GM23248 (cell line): ENCODE measurements around the gene SYT3. TPM values are rescaled to one million over a fixed set of nuclear protein-coding genes. Genes with fewer than 3 reads are reported as not detected.

Source experiments
- DNase-seq: peaks from one replicate; pipeline ENCODE4 v3.0.0-alpha.2; 2015
- H2AFZ ChIP-seq: fragments of 200-600 bp; sonication (generic); 2 replicates; pipeline ENCODE4 v1.6.1; 2016; ENCODE audit warnings: antibody characterized with exemption
- H3F3A ChIP-seq: fragments of 200-600 bp; sonication (generic); 2 replicates; pipeline ENCODE4 v1.6.1; 2016; ENCODE audit warnings: mild to moderate bottlenecking, antibody characterized with exemption, mixed run types; ENCODE audit not compliant: insufficient read depth
- H3K27ac ChIP-seq: fragments of 200-600 bp; sonication (generic); 2 replicates; pipeline ENCODE4 v1.5.1; 2016; ENCODE audit warnings: mild to moderate bottlenecking
- H3K27me3 ChIP-seq: fragments of 200-600 bp; sonication (generic); replicated peaks from 2 replicates; pipeline ENCODE4 v1.6.1; 2016; ENCODE audit warnings: mild to moderate bottlenecking; ENCODE audit not compliant: insufficient read depth
- H3K36me3 ChIP-seq: fragments of 200-600 bp; sonication (generic); 2 replicates; pipeline ENCODE4 v1.6.1; 2016; ENCODE audit warnings: low read depth, mild to moderate bottlenecking
- H3K4me1 ChIP-seq: fragments of 200-600 bp; sonication (generic); 2 replicates; pipeline ENCODE4 v1.6.1; 2016; ENCODE audit warnings: mild to moderate bottlenecking; ENCODE audit not compliant: insufficient read depth
- H3K4me2 ChIP-seq: fragments of 200-600 bp; sonication (generic); one replicate; pipeline ENCODE4 v1.6.1; 2016; ENCODE audit warnings: mild to moderate bottlenecking; ENCODE audit not compliant: unreplicated experiment
- H3K4me3 ChIP-seq: fragments of 200-600 bp; sonication (generic); 2 replicates; pipeline ENCODE4 v1.5.1; 2016; ENCODE audit warnings: mild to moderate bottlenecking
- H3K79me2 ChIP-seq: fragments of 200-600 bp; sonication (generic); 2 replicates; pipeline ENCODE4 v1.6.1; 2016; ENCODE audit warnings: mild to moderate bottlenecking; ENCODE audit not compliant: insufficient read depth
- H3K9ac ChIP-seq: fragments of 200-600 bp; sonication (generic); 2 replicates; pipeline ENCODE4 v1.6.1; 2016; ENCODE audit warnings: mild to moderate bottlenecking
- H3K9me2 ChIP-seq: fragments of 200-600 bp; sonication (generic); 2 replicates; pipeline ENCODE4 v1.6.1; 2016; ENCODE audit warnings: mixed run types, mild to moderate bottlenecking, moderate library complexity; ENCODE audit not compliant: insufficient read depth
- H3K9me3 ChIP-seq: fragments of 200-600 bp; sonication (generic); one replicate; pipeline ENCODE4 v1.6.1; 2017; ENCODE audit warnings: low read depth
- H4K20me1 ChIP-seq: fragments of 200-600 bp; sonication (generic); 2 replicates; pipeline ENCODE4 v1.6.0; 2016; ENCODE audit not compliant: insufficient read depth
- EZH2 ChIP-seq: fragments of 200-600 bp; sonication (generic); IDR thresholded peaks from 2 replicates; pipeline ENCODE4 v1.6.1; 2018; ENCODE audit warnings: antibody characterized with exemption, mild to moderate bottlenecking; ENCODE audit not compliant: insufficient read depth, poor library complexity, severe bottlenecking
- EZH2phosphoT487 ChIP-seq: fragments of 200-600 bp; sonication (generic); IDR thresholded peaks from 2 replicates; pipeline ENCODE4 v1.6.1; 2018; ENCODE audit warnings: antibody characterized with exemption, moderate library complexity, mild to moderate bottlenecking, low read depth; ENCODE audit not compliant: insufficient read depth
- WGBS, 2 experiments: methylation state at CpG; one replicate each; pipeline ENCODE4 v1.1.6; 2015 to 2017; ENCODE audit warnings: low lambda C conversion rate in 2 of 2, low coverage in 1 of 2; ENCODE audit errors: missing lambda C conversion rate in 2 of 2; 5-methylcytosine and 5-hydroxymethylcytosine counted together
- in situ Hi-C: fragments of 300-500 bp; cut with MboI; formaldehyde crosslinking; loops from 2 replicates; pipeline ENCODE4 v1.15.0; 2020
- polyA plus RNA-seq: library from polyadenylated mRNA; unstranded; fragments of >200 nt; fragmentation: Nextera tagmentation; extraction: Ambion mirVana; gene quantifications from 2 replicates; pipeline ENCODE4 v1.2.1, GENCODE V29; 2016
- total RNA-seq: library from RNA; depleted of rRNA; stranded (reverse); fragments of >200 nt; shearing (Covaris generic); gene quantifications from 2 replicates; pipeline ENCODE4 v1.2.3, GENCODE V29; 2014

SYT3 gene
- total and polyA plus RNA-seq, 2 experiments from 2014 or later, result not detected

- Histone ChIP-seq H3K9ac (no peak overlapping the region), H3K4me1 (no peaks in the 10 kb centered on the region), H3F3A (peaks cover 7% of the 10 kb centered on the region; the same call in 1 of the 2 replicates), H3K36me3 (no peaks in the 10 kb centered on the region), H3K79me2 (no peaks in the 10 kb centered on the region), H4K20me1 (no peaks in the 10 kb centered on the region), H2AFZ (peak overlapping the region; percentile 83; the same call in 1 of the 2 replicates), H3K27ac (no peak overlapping the region), H3K9me2 (no peaks in the 10 kb centered on the region), H3K4me3 (peak overlapping the region; percentile 65), H3K9me3 (no peaks in the 10 kb centered on the region), H3K27me3 (peaks cover 4% of the 10 kb centered on the region; the same call in 1 of the 2 replicates), H3K4me2 (peak overlapping the region; percentile 74)
- no peak for DNase-seq
- TF ChIP-seq EZH2phosphoT487 (no peak), EZH2 (no peak)
- in situ Hi-C loops, result no loop called here
- WGBS, 2 experiments, result 1 to 4% methylated on average over 12 to 37 of the region's 37 CpGs
Observed at GRCh38 chr19:50659318-50660087, 19.8 kb upstream of the SYT3 start.

- Histone ChIP-seq H3K4me3 (peak overlapping the region; percentile 65), H3K4me2 (peak overlapping the region; percentile 74), H3K79me2 (no peaks in the 10 kb centered on the region), H3K9me2 (no peaks in the 10 kb centered on the region), H3K9me3 (no peaks in the 10 kb centered on the region), H4K20me1 (no peaks in the 10 kb centered on the region), H3K4me1 (no peaks in the 10 kb centered on the region), H2AFZ (peak overlapping the region; percentile 83), H3F3A (peaks cover 7% of the 10 kb centered on the region; the same call in 1 of the 2 replicates), H3K27me3 (no peaks in the 10 kb centered on the region), H3K27ac (peak overlapping the region; percentile 36), H3K36me3 (no peaks in the 10 kb centered on the region), H3K9ac (peak overlapping the region; percentile 32)
- peak; percentile 86 for DNase-seq
- no peak for TF ChIP-seq EZH2
- TF ChIP-seq EZH2phosphoT487, result no peak
- in situ Hi-C loops, result no loop called here
- 3 to 7% methylated on average over 35 to 45 of the region's 67 CpGs for WGBS, 2 experiments
Observed at GRCh38 chr19:50658441-50659317, 19.0 kb upstream of the SYT3 start.

- Histone ChIP-seq H3K4me3 (peak overlapping the region; percentile 65), H3K4me2 (peak overlapping the region; percentile 79), H3K36me3 (no peaks in the 10 kb centered on the region), H4K20me1 (no peaks in the 10 kb centered on the region), H3K79me2 (no peaks in the 10 kb centered on the region), H3K9me3 (no peaks in the 10 kb centered on the region), H3K9me2 (no peaks in the 10 kb centered on the region), H3F3A (peaks cover 7% of the 10 kb centered on the region; the same call in 1 of the 2 replicates), H3K27me3 (no peaks in the 10 kb centered on the region; the same call in 1 of the 2 replicates), H3K9ac (peak overlapping the region; percentile 67), H3K4me1 (no peaks in the 10 kb centered on the region), H3K27ac (peak overlapping the region; percentile 78), H2AFZ (peak overlapping the region; percentile 83)
- WGBS, 2 experiments, result 2% methylated on average over 14 to 38 of the region's 38 CpGs
- in situ Hi-C loops, result no loop called here
- no peak for TF ChIP-seq EZH2
- no peak for TF ChIP-seq EZH2phosphoT487
- DNase-seq, result peak; percentile 99
Observed at GRCh38 chr19:50657712-50658440, 18.2 kb upstream of the SYT3 start.

GRCh38 chr19:50657222-50657669 is 17.6 kb upstream of the SYT3 start:
- in situ Hi-C loops, result no loop called here
- 36 to 39% methylated on average over 6 of the region's 6 CpGs for WGBS, 2 experiments
- Histone ChIP-seq H3K4me1 (no peaks in the 10 kb centered on the region), H3F3A (peaks cover 7% of the 10 kb centered on the region; the same call in 1 of the 2 replicates), H2AFZ (peak overlapping the region; percentile 82; the same call in 1 of the 2 replicates), H3K79me2 (no peaks in the 10 kb centered on the region), H3K36me3 (no peaks in the 10 kb centered on the region), H3K27ac (peak overlapping the region; percentile 78), H3K9ac (no peak overlapping the region), H3K27me3 (peaks cover under 1% of the 10 kb centered on the region), H3K9me3 (no peaks in the 10 kb centered on the region), H3K4me2 (no peak overlapping the region), H3K9me2 (no peaks in the 10 kb centered on the region), H4K20me1 (no peaks in the 10 kb centered on the region), H3K4me3 (no peak overlapping the region; the same call in 1 of the 2 replicates)
- no peak for TF ChIP-seq EZH2phosphoT487
- TF ChIP-seq EZH2, result no peak
- no peak for DNase-seq
